ENCODE data around the gene SRRD.

SRRD gene

DNA sequence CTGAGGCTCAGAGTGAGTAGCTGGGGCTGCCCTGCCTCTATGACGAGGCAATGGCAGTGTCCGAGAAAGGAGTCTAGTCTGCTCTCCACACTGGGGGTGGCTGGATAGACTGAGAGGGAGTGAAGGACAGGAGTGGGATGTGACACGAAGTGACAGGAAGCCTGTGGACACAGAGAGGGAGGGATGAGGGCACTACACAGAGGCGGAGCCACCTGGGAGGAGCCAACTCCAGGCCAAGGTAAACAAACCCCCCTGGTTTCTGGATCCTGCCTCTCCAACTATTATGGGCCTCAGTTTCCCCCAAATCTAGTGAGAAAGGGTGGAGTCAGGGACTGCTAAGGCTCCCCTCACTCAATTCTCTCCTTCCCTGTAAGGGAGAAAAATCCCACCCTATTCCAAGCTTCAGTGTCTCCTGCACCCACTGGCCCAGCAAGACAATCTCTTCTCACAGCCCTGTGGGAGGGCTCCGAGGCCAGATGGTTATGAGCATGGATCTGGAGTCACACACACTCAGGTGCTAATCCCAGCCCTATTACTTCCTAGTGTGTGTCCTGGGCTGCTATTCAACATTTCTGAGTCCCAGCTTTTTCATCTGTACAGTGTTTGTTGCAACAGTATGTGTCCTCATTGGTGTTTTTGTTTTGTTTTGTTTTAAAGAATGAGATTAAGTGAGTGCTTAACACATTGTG is 29.7 kb upstream of the SRRD start:
- no peak for DNase-seq

DNA sequence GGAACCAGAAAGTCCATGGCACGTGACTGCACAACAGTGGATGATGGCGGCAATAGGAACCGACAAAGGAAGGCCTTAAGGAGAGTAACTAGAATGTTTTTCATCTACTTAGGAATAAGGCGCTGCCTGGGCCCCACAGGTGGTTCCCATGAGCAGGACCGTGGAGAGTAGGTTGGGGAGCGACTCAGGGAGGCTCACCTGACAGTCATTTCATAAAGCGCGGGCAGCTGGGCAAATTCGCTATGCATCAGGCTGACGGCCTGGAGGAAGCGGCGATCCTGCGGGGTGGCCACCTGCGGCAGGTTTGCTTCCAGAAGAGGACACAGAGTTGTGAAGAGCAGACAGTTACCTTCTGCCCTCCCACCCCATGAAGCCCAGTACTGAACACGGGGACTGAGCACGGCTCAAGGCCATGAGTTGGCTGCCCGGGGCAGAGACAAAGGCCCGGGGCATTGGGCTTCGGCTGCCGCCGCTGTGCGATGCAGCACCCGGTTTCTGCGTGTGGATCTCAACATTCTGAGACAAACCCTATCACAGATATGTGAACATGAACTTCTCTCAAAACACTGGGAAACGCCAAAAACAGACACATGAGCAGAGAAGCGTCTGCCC is 25.9 kb upstream of the SRRD start:
- no peak for DNase-seq

GRCh38 chr22:26460202-26460601 is 23.5 kb upstream of the SRRD start:
- no peak for DNase-seq

DNA sequence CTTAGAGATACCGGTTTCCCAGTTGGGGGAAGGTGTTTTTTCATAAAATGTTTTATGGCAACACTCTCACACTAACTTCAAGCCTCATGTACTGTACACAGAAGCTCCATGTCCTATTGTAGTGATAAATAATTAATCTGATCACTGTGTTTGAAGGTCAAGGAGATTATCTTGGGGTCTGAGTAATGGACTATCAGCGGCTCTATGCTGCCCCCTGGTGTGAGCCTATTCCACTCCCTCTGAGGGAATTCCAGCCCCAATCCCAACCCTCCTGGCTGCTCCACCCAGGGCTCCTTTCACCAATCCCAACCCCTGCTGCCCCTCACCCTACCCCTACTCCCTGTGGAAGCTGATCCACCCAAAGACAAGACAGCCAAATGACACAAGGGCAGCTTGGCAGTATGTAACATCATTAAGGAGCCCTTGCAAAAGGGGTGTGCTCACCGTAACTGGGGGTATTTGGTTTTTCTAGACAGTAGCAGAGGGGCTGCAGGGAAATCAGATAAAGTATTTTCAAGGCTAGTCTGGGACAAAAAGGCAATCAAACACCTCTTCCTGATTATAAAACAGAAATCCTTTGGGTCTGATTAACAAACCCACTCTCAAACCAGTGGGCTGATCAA is 22.4 kb upstream of the SRRD start:
- no peak for DNase-seq

- DNase-seq = no peak
These were observed 21.6 kb upstream of the SRRD start for GRCh38 chr22:26462051-26462450.

- DNase-seq = no peak
These were observed 21.0 kb upstream of the SRRD start for GRCh38 chr22:26462641-26463040.

DNA sequence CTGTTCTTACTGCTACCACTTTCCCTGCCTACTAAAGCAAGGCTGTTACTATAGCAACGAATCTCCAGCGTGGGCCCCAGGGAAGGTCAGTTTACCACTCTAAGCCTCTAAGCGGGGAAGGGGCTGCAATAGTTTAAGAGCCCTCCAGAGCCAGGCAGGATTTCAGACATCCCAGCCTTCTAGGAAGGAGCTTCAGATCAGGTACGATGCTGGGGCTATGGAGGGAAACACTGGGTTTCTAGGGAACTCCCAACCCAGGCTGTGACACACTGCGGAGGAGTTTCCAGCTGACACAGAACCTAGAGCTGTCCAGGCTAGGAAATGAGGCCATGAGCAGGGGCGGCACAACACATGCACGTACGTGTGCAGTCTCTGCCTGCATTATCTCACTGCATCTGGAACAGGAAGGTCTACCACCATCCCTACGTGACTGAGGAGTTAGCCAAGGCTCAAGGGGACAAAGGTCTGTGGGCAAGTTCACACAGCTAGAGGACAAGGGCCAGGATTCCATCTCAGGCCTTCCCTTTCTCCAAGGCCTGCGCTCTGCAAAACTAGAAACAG is 20.5 kb upstream of the SRRD start:
- DNase-seq = no peak

DNA sequence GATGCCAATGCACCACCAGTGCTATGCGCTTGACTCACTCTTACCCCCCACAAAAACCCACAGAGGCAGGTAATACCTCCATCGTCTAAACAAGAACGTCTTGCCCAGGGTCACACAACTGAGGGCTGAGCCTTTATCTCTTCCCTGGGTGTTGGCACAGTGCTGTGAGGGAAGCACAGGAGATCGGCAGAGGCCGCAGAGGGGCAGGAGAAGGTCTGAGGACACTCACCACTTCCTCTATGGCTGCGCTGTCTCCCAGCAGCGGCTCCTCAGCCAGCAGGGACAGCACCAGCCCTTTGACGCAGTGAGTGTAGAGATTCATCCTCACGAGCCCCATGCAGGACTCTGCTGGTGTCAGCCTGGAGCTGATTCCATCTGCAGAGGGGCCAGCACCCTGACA is 20.0 kb upstream of the SRRD start:
- DNase-seq = no peak

- DNase-seq = no peak
These were observed 19.4 kb upstream of the SRRD start for GRCh38 chr22:26464312-26464711.

GRCh38 chr22:26466196-26466595 is 17.5 kb upstream of the SRRD start:
- DNase-seq = no peak

GRCh38 chr22:26470807-26471206 is 12.9 kb upstream of the SRRD start:
- DNase-seq = no peak

GRCh38 chr22:26471522-26471921 is 12.2 kb upstream of the SRRD start:
- DNase-seq = no peak

DNA sequence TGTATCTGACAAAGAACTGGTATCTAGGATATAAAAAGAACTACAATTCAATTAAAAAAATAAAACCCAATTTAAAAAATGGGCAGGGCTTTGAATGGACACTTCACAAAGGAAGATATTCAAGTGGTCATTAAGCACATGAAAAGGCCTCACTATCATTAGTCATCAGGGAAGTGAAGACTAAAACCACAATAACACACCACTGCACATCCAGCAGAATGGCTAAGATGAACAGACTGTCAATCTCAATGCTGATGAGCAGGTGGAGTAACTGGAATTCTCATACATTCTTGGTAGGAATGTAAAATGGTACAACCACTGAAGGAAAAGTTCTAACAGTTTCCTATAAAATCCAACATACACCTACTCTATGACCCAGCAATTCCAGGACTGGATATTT is 9.0 kb upstream of the SRRD start:
- DNase-seq = no peak

- DNase-seq = no peak
These were observed 6.9 kb upstream of the SRRD start for GRCh38 chr22:26476705-26477340.

DNA sequence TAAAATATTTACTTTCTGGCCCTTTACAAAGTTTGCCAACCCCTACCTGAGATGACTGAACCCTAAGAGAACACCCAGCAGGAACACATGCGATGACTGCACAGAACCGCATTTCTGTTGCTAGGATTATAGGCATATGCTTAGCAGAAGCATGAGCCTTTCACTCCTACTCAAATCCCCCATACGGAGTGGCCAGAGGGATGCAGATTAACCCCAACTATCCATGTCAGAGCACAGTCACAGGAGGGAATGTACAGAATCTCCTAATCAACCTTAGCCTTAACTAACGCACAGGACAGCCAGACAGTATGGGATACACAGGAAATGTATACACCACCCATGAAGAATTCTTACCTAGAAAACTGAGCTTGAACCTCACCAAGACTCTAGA is 6.3 kb upstream of the SRRD start:
- no peak for DNase-seq

DNA sequence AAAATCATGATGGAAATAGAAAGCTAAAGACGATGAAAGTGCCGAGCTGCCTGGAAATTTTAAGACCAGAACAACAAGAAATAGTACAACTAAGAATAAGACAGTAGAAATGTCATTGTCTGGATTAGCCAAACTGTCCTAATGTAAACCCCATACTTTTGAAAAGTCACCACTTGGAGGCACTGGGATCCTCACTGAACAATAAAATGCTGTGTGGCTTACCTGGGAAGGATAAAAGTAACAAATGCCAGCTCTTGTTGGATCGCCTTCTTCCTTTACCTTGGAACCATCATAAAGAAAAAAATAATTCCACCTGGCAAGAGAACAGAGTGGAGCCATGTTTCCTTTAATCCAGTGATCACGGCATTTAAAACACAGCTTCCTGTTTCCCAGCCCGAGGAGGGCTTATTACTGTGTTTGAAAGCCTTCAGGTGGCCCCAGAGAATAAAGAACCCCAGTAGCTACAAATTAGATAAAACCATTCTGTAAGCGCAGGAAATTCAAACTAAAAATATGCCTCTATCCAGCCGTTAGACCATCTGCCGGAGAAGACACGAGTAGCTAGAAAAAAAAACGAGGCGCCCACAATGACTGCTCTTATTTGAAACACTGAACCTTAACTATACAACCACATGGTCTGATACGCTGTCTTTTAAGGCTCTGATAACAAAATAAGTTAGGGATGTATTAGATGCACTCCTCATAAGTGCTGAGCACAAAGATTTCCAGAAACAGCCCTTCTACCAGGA is 4.5 kb upstream of the SRRD start:
- DNase-seq = no peak

DNA sequence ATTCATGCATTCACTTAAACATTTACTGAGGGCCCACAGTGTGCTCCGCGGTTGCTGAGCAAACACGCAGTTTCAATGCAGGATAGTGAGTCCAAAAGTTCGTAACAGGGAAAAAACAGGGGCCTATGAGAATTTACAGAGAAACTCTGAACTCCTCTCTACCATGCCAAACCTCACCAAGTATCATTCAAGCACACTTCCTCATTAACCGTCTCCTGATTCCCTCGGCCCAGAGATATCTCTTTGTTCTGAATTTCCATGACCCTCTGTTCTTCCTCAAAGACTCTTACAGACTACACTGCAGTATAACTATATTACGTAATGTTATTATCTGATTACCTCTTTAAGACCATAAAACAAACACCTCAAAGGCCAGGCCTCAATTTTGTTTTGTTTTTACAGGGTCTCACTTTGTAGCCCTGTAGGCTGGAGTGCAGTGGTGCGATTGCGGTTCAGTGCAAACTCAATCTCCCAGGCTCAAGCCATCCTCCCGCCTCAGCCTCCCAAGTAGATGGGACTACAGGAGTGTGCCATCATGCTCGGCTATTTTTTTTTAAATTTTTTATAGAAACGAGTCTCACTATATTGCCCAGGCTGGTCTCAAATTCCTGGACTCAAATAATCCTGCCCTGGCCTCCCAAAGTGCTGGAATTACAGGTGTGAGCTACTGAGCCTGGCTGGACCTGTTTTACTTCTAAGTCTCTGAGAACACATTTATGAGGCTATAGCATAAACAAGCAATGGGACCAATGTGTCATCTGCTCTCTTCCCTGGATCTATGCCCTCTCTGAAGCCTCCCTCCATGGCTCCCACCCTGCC is 3.7 kb upstream of the SRRD start:
- DNase-seq = no peak

DNA sequence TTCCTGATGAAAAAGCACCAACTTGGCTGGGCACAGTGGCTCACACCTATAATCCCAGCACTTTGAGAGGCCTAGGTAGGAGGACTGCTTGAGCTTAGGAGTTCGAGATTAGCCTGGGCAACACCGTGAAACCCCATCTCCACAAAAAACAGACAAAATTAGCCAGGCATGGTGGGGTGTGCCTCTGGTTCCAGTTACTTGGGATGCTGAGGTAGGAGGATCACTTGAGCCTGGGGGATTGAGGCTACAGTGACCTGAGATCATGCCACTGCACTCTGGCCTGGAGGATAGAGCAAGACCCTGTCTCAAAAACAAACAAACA is 3.1 kb upstream of the SRRD start:
- DNase-seq = no peak

GRCh38 chr22:26481112-26481693 is 2.5 kb upstream of the SRRD start:
- no peak for DNase-seq

DNA sequence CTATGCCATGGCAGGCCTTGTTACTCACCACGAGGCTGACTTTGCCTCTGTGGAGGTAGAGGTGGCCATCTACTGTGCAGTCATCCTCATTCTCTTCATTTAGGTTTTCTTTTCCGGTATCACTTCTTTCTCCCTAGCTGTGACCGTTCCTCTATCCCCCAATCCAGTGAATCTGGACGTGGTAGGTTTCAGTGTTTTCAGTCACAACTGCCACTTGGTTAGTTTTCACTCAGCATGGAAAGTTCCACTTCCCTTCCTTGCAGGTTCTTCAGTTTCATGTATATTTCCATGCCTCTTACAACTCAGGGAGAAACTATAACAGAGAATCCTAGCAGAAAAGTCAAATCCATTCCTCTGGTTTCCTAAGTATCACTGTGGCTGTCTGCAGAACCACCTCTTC is 2.0 kb upstream of the SRRD start:
- DNase-seq = no peak

- no peak for DNase-seq
These were observed 1.5 kb upstream of the SRRD start for GRCh38 chr22:26482161-26482560.

DNA sequence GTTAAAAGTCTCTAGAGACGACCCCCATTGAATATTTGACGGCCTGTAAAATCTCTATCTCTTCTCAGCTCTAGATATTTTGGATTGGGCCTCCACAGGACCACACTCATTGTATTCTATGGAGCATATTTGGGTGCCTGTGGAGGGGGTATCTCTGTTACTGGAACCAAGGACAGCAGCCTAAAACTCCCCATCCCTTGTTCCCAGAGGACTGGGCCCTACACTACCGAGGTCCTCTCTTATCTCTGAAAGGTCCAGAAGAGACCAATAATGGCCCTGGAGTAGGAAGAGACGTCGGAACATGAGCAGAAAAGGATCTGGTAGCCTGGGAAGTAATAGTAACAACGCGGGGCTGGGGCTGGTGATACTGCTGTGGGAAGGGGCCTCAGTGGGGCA is 636 bp upstream of the SRRD start:
- no peak for DNase-seq
